Colonic mucosa (tissue), 4 donors: ENCODE data around the gene KCNJ4. TPM values are rescaled to one million over a fixed set of nuclear protein-coding genes. Genes with fewer than 3 reads are reported as not detected.

Experiments used
- DNase-seq: peaks from one replicate; pipeline ENCODE4 v3.0.0-alpha.2; 2020
- H3K27ac ChIP-seq: fragments of 200-600 bp; one replicate; pipeline ENCODE4 v1.8.0; 2021
- H3K27me3 ChIP-seq: fragments of 200-600 bp; one replicate; pipeline ENCODE4 v1.8.0; 2021
- H3K36me3 ChIP-seq: fragments of 200-600 bp; one replicate; pipeline ENCODE4 v1.8.0; 2021
- H3K4me1 ChIP-seq: fragments of 200-600 bp; one replicate; pipeline ENCODE4 v1.8.0; 2021; ENCODE audit warnings: mild to moderate bottlenecking
- H3K4me3 ChIP-seq: fragments of 200-600 bp; one replicate; pipeline ENCODE4 v1.8.0; 2021
- H3K9ac ChIP-seq, 2 donors: one replicate each; pipeline ENCODE4 v1.7.0; 2013; ENCODE audit warnings: control low read depth in 2 of 2, low read depth in 2 of 2, low read length in 2 of 2
- H3K9me3 ChIP-seq: fragments of 200-600 bp; one replicate; pipeline ENCODE4 v1.8.0; 2021
- CTCF ChIP-seq: fragments of 200-600 bp; IDR thresholded peaks from one replicate; pipeline ENCODE4 v1.8.0; 2022; ENCODE audit warnings: antibody characterized with exemption, mild to moderate bottlenecking
- intact Hi-C: fragments of 100-400 bp; cut with DNase I; formaldehyde crosslinking; loops from one replicate; pipeline ENCODE4 v1.14.1; 2022
- total RNA-seq, 2 donors: library from RNA; stranded (reverse); fragmentation: NEBNext Ultra II Directional in 1 of 2; extraction: Animal tissue kit (Norgen Biotek cat#: 25700) in 1 of 2; gene quantifications; one replicate each; pipeline ENCODE4 v1.2.1, GENCODE V29; 2021
- donor health status: healthy.
- donor health status: DM: no; HTN: no; CAD: no.
- donor health status: DM: no; HTN: no; CAD: no.

The KCNJ4 gene
- total RNA-seq, 2 donors from 2014 or later = not detected

DNA sequence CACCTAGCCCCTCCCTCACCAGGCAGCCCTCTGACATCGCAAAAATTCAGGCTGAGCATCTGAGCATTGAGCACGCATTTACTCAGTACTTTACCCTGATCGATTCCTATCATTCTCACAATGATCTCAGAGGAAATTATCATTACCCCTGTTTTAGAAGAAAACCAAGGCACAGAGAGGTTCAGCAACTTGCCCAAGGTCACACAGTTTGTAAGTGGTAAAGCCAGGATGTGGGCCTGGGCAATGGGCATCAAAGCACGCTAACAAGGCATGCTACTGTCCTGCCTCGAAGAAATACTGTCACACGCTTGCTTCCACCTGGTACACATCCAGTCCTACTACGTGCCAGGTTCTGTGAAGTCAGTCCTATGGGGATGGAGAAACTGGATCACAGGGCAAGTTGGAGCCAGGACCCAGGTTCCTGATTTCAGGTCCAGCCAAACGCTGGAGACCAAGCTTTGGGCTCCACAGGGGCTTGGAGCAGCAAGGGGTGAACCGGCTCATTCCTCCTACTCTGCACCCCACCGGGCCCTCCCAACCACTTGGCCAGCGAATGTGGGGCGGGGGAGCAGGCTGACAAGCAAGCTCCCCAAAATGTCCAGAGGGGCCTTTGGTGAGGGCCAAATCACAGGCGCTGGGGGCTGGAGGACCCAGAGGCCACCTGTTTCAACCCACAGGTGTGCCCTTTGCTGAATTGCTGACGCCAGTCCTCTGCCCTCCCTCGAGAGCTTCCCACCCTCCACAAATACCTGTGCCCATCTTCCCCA lies 18.2 kb downstream of the KCNJ4 start:
- Histone ChIP-seq H3K9me3 (no peaks in the 10 kb centered on the region), H3K4me3 (no peak overlapping the region), H3K36me3 (no peaks in the 10 kb centered on the region), H3K27me3 (no peaks in the 10 kb centered on the region), H3K27ac (no peak overlapping the region), H3K4me1 (no peaks in the 10 kb centered on the region), H3K9ac (no peak overlapping the region)
- DNase-seq = no peak
- intact Hi-C loops = no loop called here
- TF ChIP-seq CTCF = no peak

GRCh38 chr22:38435965-38436364 lies 19.0 kb downstream of the KCNJ4 start:
- intact Hi-C loops = no loop called here
- Histone ChIP-seq H3K36me3 (no peaks in the 10 kb centered on the region), H3K27ac (no peak overlapping the region), H3K4me3 (no peak overlapping the region), H3K9ac (no peak overlapping the region), H3K27me3 (no peaks in the 10 kb centered on the region), H3K9me3 (no peaks in the 10 kb centered on the region), H3K4me1 (no peaks in the 10 kb centered on the region)
- TF ChIP-seq CTCF = no peak
- DNase-seq = no peak

DNA sequence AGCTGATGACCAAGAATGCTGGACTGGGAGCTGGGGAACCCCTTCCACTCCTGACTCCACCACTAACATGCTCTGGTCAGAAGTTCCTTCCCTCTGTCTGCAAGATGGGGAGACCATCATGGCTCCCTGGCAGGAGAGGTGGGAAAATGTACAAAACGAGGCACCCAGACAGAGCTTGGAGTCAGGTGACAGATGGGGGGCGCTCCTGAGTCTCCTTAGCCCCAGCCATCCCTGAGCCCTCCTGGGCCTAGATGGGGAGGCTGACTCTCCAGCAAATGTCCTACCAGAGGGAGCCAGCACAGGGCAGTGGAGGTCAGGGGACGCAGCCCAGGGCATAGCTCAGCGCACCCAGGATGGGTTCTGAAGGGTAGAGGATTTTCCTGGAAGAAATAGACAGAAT lies 20.0 kb downstream of the KCNJ4 start:
- H3K9me3 ChIP-seq = no peaks in the 10 kb centered on the region
- H3K27me3 ChIP-seq = no peaks in the 10 kb centered on the region
- H3K4me1 ChIP-seq = no peaks in the 10 kb centered on the region
- intact Hi-C loops = no loop called here
- no peaks in the 10 kb centered on the region for H3K36me3 ChIP-seq
- H3K9ac ChIP-seq = no peak overlapping the region
- DNase-seq = no peak
- no peak overlapping the region for H3K27ac ChIP-seq
- TF ChIP-seq CTCF = no peak
- H3K4me3 ChIP-seq = no peak overlapping the region

GRCh38 chr22:38433871-38434270 lies 21.1 kb downstream of the KCNJ4 start:
- Histone ChIP-seq H3K36me3 (no peaks in the 10 kb centered on the region), H3K4me3 (no peak overlapping the region), H3K27me3 (no peaks in the 10 kb centered on the region), H3K4me1 (no peaks in the 10 kb centered on the region), H3K9ac (no peak overlapping the region), H3K27ac (no peak overlapping the region), H3K9me3 (no peaks in the 10 kb centered on the region)
- TF ChIP-seq CTCF = no peak
- intact Hi-C loops = no loop called here
- DNase-seq = no peak

DNA sequence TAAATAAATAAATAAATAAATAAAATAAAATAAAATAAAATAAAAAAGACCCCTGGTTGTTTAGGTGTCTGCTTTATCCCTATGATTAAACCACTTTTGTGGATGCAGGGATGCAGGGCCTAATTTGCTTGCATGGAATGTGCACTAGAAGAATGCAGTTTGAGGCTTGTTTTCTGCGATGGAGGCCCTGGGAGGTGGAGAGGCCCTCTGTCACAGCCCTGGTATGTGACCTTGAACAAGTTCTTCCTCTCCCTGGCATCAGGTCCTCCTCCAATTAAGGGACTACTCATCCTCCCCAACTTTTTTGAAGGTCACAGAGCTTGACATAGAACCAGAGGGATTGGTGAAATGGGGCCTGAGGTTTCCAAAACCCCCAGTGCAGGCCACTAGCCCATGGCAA lies 22.7 kb downstream of the KCNJ4 start:
- TF ChIP-seq CTCF = no peak
- Histone ChIP-seq H3K36me3 (no peaks in the 10 kb centered on the region), H3K27me3 (no peaks in the 10 kb centered on the region), H3K9ac (no peak overlapping the region), H3K27ac (no peak overlapping the region), H3K9me3 (no peaks in the 10 kb centered on the region), H3K4me1 (no peaks in the 10 kb centered on the region), H3K4me3 (no peak overlapping the region)
- DNase-seq = no peak
- intact Hi-C loops = no loop called here
